WTC11 (cell line): Measurements from ENCODE around the gene VILL.

Source experiments
- CREM ChIP-seq: sonication (generic); formaldehyde crosslinking; IDR thresholded peaks from 2 replicates; pipeline ENCODE4 v1.8.1; 2022; ENCODE audit warnings: mild to moderate bottlenecking, missing genetic modification reagents, moderate library complexity
- NFYB ChIP-seq: sonication (generic); formaldehyde crosslinking; conservative IDR thresholded peaks from 2 replicates; pipeline ENCODE4 v1.8.0; 2022; ENCODE audit warnings: low read depth, missing genetic modification reagents
- NR2C2 ChIP-seq: sonication (generic); formaldehyde crosslinking; IDR thresholded peaks from 2 replicates; pipeline ENCODE4 v1.8.0; 2022; ENCODE audit warnings: mild to moderate bottlenecking, missing genetic modification reagents
- NR3C1 ChIP-seq: sonication (generic); formaldehyde crosslinking; conservative IDR thresholded peaks from 2 replicates; pipeline ENCODE4 v1.8.1; 2023; ENCODE audit warnings: low read depth, mild to moderate bottlenecking, missing genetic modification reagents
- TCF7 ChIP-seq: sonication (generic); formaldehyde crosslinking; IDR thresholded peaks from 2 replicates; pipeline ENCODE4 v1.8.0; 2022; ENCODE audit warnings: mild to moderate bottlenecking, low read depth, missing genetic modification reagents, moderate library complexity
- ZNF121 ChIP-seq: sonication (generic); formaldehyde crosslinking; IDR thresholded peaks from 2 replicates; pipeline ENCODE4 v1.8.0; 2023; ENCODE audit warnings: missing genetic modification reagents
- TF ChIP-seq, protein P1 (sequence below): fragments of 200-600 bp; IDR thresholded peaks from 2 replicates; pipeline ENCODE4 v1.8.0; 2022; ENCODE audit warnings: antibody characterized with exemption
- TF ChIP-seq, protein P2 (sequence below): sonication (generic); formaldehyde crosslinking; IDR thresholded peaks from 2 replicates; pipeline ENCODE4 v1.8.1; 2022; ENCODE audit warnings: low read depth, missing genetic modification reagents, borderline replicate concordance
- TF ChIP-seq, protein P3 (sequence below): sonication (generic); formaldehyde crosslinking; IDR thresholded peaks from 2 replicates; pipeline ENCODE4 v1.8.1; 2023; ENCODE audit warnings: mild to moderate bottlenecking, moderate library complexity, missing genetic modification reagents

DNA sequence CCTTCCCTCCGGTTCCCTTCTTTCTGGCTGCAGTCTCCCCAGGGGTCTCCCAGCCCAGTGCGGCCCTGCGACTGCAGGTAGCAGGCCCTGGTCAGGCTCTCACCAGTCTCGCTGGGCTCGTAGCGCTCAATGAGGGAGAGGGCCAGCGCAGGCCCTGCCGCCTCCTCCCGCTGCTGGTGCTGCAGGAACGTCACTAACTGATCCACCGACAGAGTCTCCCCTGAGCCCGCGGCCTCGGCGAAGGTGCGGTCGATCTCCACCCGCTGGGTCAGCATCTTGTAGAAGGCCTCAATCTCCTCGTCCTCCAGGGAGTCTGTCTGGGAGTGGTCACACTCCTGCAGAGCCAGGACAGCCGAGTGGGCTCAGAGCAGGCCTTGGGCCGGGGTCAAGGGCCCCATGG is 20.5 kb downstream of the VILL start:
- TF ChIP-seq NFYB (CRISPR knock-in tag) (no peak), NR3C1 (CRISPR knock-in tag) (no peak), ZNF121 (CRISPR knock-in tag) (no peak), TCF7 (CRISPR knock-in tag) (no peak), CREM (CRISPR knock-in tag) (no peak), NR2C2 (CRISPR knock-in tag) (no peak)
- TF ChIP-seq, protein P1, sequence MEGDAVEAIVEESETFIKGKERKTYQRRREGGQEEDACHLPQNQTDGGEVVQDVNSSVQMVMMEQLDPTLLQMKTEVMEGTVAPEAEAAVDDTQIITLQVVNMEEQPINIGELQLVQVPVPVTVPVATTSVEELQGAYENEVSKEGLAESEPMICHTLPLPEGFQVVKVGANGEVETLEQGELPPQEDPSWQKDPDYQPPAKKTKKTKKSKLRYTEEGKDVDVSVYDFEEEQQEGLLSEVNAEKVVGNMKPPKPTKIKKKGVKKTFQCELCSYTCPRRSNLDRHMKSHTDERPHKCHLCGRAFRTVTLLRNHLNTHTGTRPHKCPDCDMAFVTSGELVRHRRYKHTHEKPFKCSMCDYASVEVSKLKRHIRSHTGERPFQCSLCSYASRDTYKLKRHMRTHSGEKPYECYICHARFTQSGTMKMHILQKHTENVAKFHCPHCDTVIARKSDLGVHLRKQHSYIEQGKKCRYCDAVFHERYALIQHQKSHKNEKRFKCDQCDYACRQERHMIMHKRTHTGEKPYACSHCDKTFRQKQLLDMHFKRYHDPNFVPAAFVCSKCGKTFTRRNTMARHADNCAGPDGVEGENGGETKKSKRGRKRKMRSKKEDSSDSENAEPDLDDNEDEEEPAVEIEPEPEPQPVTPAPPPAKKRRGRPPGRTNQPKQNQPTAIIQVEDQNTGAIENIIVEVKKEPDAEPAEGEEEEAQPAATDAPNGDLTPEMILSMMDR: no peak
- TF ChIP-seq, protein P2, sequence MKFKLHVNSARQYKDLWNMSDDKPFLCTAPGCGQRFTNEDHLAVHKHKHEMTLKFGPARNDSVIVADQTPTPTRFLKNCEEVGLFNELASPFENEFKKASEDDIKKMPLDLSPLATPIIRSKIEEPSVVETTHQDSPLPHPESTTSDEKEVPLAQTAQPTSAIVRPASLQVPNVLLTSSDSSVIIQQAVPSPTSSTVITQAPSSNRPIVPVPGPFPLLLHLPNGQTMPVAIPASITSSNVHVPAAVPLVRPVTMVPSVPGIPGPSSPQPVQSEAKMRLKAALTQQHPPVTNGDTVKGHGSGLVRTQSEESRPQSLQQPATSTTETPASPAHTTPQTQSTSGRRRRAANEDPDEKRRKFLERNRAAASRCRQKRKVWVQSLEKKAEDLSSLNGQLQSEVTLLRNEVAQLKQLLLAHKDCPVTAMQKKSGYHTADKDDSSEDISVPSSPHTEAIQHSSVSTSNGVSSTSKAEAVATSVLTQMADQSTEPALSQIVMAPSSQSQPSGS (CRISPR knock-in tag): no peak
- TF ChIP-seq, protein P3, sequence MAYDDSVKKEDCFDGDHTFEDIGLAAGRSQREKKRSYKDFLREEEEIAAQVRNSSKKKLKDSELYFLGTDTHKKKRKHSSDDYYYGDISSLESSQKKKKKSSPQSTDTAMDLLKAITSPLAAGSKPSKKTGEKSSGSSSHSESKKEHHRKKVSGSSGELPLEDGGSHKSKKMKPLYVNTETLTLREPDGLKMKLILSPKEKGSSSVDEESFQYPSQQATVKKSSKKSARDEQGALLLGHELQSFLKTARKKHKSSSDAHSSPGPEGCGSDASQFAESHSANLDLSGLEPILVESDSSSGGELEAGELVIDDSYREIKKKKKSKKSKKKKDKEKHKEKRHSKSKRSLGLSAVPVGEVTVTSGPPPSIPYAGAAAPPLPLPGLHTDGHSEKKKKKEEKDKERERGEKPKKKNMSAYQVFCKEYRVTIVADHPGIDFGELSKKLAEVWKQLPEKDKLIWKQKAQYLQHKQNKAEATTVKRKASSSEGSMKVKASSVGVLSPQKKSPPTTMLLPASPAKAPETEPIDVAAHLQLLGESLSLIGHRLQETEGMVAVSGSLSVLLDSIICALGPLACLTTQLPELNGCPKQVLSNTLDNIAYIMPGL (CRISPR knock-in tag): no peak
